ENCODE data around the gene PSPH. TPM values are rescaled to one million over a fixed set of nuclear protein-coding genes. Genes with fewer than 3 reads are reported as not detected.

PSPH gene
- total and polyA plus RNA-seq, 10 of the 15 experiments (the other 5 are each of a cell fraction or from before 2014, with no cell fraction given) = 5.2 to 36.4 (median 23.9) TPM

DNA sequence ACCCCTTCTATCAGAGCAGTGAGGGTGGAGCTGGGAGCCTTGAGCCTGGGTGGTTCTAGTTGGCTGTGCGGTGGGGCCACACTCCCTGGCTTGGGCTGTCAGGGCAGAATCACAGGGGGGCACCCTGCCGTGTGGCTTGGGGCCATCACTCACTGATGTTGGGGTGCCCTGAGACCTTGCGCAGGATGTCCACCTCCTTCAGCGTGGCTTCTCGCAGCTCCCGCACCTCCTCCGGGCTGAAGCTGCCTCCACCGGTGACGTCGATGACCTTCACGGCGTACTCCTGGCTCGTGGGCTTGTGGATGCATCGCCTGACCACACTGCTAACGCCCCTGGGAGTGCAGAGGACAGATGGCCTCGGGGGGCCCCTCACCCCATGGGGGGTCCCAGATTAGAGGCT lies 36.2 kb upstream of the PSPH start:
- ChIA-PET SMC1A (ENCODE audit: uncharacterized antibody, unreplicated experiment) (no interaction called here), POLR2A (interaction anchor here (0.6 kb wide), 2 partner anchors 10 to 1663 kb away, joined by 3 to 4 read pairs; no protein-coding TSS in a partner anchor), CTCF (no interaction called here), RAD21 (ENCODE audit: unreplicated experiment) (no interaction called here)
- Histone ChIP-seq H3K79me2 (ENCODE audit: control insufficient read depth, insufficient read depth, low read length) (no peaks in the 10 kb centered on the region), H3K4me2 (ENCODE audit: control insufficient read depth, insufficient read depth) (no peak overlapping the region), H3K27ac (ENCODE audit: control insufficient read depth, insufficient read depth) (no peak overlapping the region), H3K4me3 (no peak overlapping the region), H3K9me3 (replicated peaks; ENCODE audit: control insufficient read depth, insufficient read depth, low read length) (no peaks in the 10 kb centered on the region), H3K36me3 (ENCODE audit: control insufficient read depth in 2 of 2, insufficient read depth in 2 of 2, low read length in 1 of 2) (no peaks in the 10 kb centered on the region; a peak in 1 of 4 replicates), H3K9ac (ENCODE audit: control insufficient read depth, insufficient read depth, low read length) (no peak overlapping the region), H4K20me1 (ENCODE audit: control insufficient read depth, insufficient read depth) (no peaks in the 10 kb centered on the region), H2AFZ (ENCODE audit: control insufficient read depth, low read depth, low read length) (no peak overlapping the region), H3K27me3 (replicated peaks in 1 of 2; ENCODE audit: control insufficient read depth in 2 of 2, insufficient read depth in 2 of 2, low read length in 1 of 2) (no peaks in the 10 kb centered on the region), H3K4me1 (ENCODE audit: control insufficient read depth, insufficient read depth, low read length) (no peaks in the 10 kb centered on the region)
- FAIRE-seq (no peak), ATAC-seq (no peak), DNase-seq (ENCODE audit: low read depth, low spot score) (no peak)
- in situ Hi-C loops (cut with MboI) (no loop called here), intact Hi-C loops (cut with micrococcal nuclease; ENCODE audit: unreplicated experiment) (no loop called here)
- TF ChIP-seq, protein P1, sequence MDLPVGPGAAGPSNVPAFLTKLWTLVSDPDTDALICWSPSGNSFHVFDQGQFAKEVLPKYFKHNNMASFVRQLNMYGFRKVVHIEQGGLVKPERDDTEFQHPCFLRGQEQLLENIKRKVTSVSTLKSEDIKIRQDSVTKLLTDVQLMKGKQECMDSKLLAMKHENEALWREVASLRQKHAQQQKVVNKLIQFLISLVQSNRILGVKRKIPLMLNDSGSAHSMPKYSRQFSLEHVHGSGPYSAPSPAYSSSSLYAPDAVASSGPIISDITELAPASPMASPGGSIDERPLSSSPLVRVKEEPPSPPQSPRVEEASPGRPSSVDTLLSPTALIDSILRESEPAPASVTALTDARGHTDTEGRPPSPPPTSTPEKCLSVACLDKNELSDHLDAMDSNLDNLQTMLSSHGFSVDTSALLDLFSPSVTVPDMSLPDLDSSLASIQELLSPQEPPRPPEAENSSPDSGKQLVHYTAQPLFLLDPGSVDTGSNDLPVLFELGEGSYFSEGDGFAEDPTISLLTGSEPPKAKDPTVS (IDR thresholded peaks at IDR 0.05; ENCODE audit: low read depth, low read length) = no peak
- TF ChIP-seq, protein P2, sequence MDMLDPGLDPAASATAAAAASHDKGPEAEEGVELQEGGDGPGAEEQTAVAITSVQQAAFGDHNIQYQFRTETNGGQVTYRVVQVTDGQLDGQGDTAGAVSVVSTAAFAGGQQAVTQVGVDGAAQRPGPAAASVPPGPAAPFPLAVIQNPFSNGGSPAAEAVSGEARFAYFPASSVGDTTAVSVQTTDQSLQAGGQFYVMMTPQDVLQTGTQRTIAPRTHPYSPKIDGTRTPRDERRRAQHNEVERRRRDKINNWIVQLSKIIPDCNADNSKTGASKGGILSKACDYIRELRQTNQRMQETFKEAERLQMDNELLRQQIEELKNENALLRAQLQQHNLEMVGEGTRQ (IDR thresholded peaks at IDR 0.05; ENCODE audit: borderline replicate concordance, low read depth, low read length) = no peak
- BruUV-seq (replicated peaks) = no TSS peak
- 66% methylated on average over 4 of the region's 16 CpGs for WGBS (ENCODE audit: insufficient coverage, insufficient replicate concordance, low lambda C conversion rate, missing lambda C conversion rate)

DNA sequence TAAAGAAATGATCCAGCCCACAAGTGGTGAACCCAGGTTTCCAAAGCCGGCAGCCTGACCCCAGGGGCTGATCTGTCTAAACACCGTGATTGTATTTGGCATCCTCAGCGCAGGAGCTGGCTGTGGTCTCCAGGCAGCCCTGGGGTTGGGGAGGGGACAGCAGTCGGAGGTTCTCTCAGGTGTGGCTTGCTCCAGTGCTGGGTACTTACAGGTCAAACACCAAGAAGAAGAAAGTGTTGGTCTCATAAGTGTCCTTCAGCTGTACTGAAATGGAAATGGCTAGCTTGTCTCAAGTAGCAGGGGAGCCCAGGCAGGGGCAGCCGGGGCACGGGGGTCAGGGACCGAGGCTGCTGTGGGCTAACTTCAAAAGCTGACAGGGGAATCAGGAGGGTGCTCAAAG lies 35.5 kb upstream of the PSPH start:
- H3K4me3 ChIP-seq = no peak overlapping the region
- H3K36me3 ChIP-seq (ENCODE audit: control insufficient read depth in 2 of 2, insufficient read depth in 2 of 2, low read length in 1 of 2) = no peaks in the 10 kb centered on the region; a peak in 1 of 4 replicates
- RAD21 ChIA-PET (ENCODE audit: unreplicated experiment) = no interaction called here
- H2AFZ ChIP-seq (ENCODE audit: control insufficient read depth, low read depth, low read length) = no peak overlapping the region
- no peaks in the 10 kb centered on the region for H3K9me3 ChIP-seq (replicated peaks; ENCODE audit: control insufficient read depth, insufficient read depth, low read length)
- DNase-seq (ENCODE audit: low read depth, low spot score) = no peak
- no peak overlapping the region for H3K9ac ChIP-seq (ENCODE audit: control insufficient read depth, insufficient read depth, low read length)
- H4K20me1 ChIP-seq (ENCODE audit: control insufficient read depth, insufficient read depth) = no peaks in the 10 kb centered on the region
- POLR2A ChIA-PET = no interaction called here
- H3K4me2 ChIP-seq (ENCODE audit: control insufficient read depth, insufficient read depth) = no peak overlapping the region
- no peaks in the 10 kb centered on the region for H3K79me2 ChIP-seq (ENCODE audit: control insufficient read depth, insufficient read depth, low read length)
- CTCF ChIA-PET = no interaction called here
- WGBS (ENCODE audit: insufficient coverage, insufficient replicate concordance, low lambda C conversion rate, missing lambda C conversion rate) = 98% methylated on average over 7 of the region's 7 CpGs
- intact Hi-C loops (cut with micrococcal nuclease; ENCODE audit: unreplicated experiment) = no loop called here
- H3K27ac ChIP-seq (ENCODE audit: control insufficient read depth, insufficient read depth) = no peak overlapping the region
- H3K27me3 ChIP-seq (replicated peaks in 1 of 2; ENCODE audit: control insufficient read depth in 2 of 2, insufficient read depth in 2 of 2, low read length in 1 of 2) = no peaks in the 10 kb centered on the region
- in situ Hi-C loops (cut with MboI) = no loop called here
- H3K4me1 ChIP-seq (ENCODE audit: control insufficient read depth, insufficient read depth, low read length) = no peaks in the 10 kb centered on the region
- ATAC-seq = no peak
- no TSS peak for BruUV-seq (replicated peaks)
- SMC1A ChIA-PET (ENCODE audit: uncharacterized antibody, unreplicated experiment) = no interaction called here
- FAIRE-seq = no peak
- TF ChIP-seq TCF3 (IDR thresholded peaks at IDR 0.05; ENCODE audit: borderline replicate concordance, insufficient read depth, low read depth, low read length) (no peak), HDAC2 (IDR thresholded peaks at IDR 0.05) (no peak), ASH2L (IDR thresholded peaks at IDR 0.05; ENCODE audit: borderline replicate concordance, low read depth) (no peak), RELA (IDR thresholded peaks at IDR 0.05; ENCODE audit: borderline replicate concordance, partially characterized antibody) (no peak), KLF5 (IDR thresholded peaks at IDR 0.05; ENCODE audit: partially characterized antibody) (no peak)
- TF ChIP-seq, protein P3, sequence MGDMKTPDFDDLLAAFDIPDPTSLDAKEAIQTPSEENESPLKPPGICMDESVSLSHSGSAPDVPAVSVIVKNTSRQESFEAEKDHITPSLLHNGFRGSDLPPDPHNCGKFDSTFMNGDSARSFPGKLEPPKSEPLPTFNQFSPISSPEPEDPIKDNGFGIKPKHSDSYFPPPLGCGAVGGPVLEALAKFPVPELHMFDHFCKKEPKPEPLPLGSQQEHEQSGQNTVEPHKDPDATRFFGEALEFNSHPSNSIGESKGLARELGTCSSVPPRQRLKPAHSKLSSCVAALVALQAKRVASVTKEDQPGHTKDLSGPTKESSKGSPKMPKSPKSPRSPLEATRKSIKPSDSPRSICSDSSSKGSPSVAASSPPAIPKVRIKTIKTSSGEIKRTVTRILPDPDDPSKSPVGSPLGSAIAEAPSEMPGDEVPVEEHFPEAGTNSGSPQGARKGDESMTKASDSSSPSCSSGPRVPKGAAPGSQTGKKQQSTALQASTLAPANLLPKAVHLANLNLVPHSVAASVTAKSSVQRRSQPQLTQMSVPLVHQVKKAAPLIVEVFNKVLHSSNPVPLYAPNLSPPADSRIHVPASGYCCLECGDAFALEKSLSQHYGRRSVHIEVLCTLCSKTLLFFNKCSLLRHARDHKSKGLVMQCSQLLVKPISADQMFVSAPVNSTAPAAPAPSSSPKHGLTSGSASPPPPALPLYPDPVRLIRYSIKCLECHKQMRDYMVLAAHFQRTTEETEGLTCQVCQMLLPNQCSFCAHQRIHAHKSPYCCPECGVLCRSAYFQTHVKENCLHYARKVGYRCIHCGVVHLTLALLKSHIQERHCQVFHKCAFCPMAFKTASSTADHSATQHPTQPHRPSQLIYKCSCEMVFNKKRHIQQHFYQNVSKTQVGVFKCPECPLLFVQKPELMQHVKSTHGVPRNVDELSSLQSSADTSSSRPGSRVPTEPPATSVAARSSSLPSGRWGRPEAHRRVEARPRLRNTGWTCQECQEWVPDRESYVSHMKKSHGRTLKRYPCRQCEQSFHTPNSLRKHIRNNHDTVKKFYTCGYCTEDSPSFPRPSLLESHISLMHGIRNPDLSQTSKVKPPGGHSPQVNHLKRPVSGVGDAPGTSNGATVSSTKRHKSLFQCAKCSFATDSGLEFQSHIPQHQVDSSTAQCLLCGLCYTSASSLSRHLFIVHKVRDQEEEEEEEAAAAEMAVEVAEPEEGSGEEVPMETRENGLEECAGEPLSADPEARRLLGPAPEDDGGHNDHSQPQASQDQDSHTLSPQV (IDR thresholded peaks at IDR 0.05) = no peak
- TF ChIP-seq, protein P4, sequence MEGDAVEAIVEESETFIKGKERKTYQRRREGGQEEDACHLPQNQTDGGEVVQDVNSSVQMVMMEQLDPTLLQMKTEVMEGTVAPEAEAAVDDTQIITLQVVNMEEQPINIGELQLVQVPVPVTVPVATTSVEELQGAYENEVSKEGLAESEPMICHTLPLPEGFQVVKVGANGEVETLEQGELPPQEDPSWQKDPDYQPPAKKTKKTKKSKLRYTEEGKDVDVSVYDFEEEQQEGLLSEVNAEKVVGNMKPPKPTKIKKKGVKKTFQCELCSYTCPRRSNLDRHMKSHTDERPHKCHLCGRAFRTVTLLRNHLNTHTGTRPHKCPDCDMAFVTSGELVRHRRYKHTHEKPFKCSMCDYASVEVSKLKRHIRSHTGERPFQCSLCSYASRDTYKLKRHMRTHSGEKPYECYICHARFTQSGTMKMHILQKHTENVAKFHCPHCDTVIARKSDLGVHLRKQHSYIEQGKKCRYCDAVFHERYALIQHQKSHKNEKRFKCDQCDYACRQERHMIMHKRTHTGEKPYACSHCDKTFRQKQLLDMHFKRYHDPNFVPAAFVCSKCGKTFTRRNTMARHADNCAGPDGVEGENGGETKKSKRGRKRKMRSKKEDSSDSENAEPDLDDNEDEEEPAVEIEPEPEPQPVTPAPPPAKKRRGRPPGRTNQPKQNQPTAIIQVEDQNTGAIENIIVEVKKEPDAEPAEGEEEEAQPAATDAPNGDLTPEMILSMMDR (IDR thresholded peaks at IDR 0.05 in 2 of 3, conservative IDR thresholded peaks at IDR 0.05 in 1 of 3; ENCODE audit: control insufficient read depth in 2 of 3, extremely low read depth in 1 of 3, insufficient read depth in 1 of 3, low read depth in 3 of 3, low read length in 3 of 3) = no peak

All from GM12878 (cell line).